HG03039 (cell line): Measurements from ENCODE around the gene MRTFB.
"Not testable (repeated sequence)": the region's sequence is repeated elsewhere in the genome, so short reads cannot be mapped to it uniquely, and the experiment has no call there.

ENCODE experiments used
- ATAC-seq: cut with Tn5 transposase; IDR thresholded peaks from one replicate; pipeline ENCODE4 v1.9.1; 2021; ENCODE audit warnings: mild to moderate bottlenecking, moderate library complexity; ENCODE audit not compliant: unreplicated experiment

MRTFB gene

DNA sequence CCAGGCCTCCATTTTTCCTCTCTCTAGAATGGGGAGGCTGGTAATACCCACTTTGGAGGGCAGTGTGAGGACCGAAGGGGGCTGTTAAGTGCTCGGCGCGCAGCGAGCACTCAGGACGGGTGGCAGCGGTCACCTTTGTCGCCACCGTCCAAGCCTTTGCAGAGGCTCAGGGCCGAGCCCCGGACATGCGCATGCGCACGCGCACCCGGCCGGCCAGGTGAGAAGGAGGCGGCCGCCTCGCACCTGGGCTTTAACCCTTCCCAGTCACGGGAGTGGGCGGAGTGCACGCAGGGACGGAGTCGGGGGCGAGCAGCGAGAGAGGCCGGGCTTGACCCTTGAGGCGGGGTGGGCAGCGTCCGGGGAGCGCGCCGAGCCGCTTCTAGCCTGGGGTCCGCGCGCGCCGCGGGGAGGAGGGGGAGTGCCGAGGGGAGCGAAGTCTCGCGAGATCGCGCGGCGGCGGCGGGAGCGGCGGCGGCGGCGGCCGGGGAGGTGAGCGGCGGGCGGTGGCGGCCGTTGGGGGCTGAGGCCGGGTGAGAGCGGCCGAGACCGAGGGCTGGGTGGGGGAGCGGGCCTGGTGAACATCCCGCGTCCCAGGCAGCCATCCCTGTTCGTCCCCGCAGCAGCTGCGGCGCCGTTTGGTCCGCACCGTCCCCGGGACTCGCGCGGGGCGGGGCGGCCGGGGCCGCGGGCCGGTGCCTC, at the start of gene MRTFB:
MRTFB (plus strand) TSS at position 443 of the 699 bp plus-strand sequence. CDS start 69,288 bp downstream, outside the sequence.
- ATAC-seq = peak; percentile 79

GRCh38 chr16:14023526-14023925, 47.6 kb upstream of the MRTFB start:
- not testable (repeated sequence) for ATAC-seq

DNA sequence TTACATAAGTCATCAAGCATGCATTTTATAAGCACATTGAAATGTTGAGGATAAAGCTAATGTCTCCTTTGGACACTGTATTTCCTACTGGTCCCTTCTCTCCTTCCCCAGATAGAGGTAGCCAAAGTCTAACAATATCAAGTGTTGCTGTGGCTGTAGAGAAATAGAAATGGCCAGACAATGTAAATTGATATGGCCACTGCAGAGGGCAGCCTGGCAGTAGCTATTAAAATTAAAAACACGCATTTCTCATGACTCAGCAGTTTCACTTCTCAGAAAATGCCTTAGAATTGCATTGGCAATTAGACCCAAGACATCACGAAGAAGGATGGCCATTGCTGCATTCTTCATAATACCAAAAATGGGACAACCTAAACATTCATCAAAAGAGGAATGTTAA, 46.8 kb upstream of the MRTFB start:
- no peak for ATAC-seq

DNA sequence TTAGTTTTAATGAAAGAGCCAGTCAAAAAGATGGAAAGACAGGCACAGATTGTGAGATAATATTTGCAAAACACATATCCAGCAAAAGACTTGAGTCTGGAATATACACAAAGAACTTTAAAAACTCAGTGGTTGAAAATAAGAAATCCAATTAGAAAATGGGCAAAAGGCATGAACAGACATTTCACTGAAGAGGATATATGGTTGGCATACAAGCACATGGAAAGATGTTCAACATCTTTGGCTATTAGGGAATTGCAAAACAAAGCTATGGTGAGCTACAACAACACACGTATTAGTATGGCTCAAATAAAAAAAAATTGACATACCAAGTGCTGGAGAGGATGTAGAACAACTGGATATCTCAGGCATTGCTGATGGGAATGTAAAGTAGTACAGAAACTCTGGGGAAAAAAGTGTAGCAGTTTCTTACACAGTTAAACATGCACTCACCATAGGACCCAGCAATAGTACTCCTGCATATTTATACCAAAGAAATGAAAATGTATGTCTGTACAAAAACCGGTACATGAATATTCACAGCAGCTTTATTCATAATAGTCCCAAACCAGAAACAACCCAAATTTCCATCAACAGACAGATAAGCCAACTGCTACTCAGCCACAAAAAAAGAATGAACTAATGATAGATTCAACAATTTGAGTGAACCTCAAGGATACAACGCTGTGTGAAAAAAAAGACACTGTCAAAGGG, 44.4 kb upstream of the MRTFB start:
- no peak for ATAC-seq

- ATAC-seq = no peak
These were observed 42.9 kb upstream of the MRTFB start for GRCh38 chr16:14028202-14028601.

- no peak for ATAC-seq
These were observed 41.5 kb upstream of the MRTFB start for GRCh38 chr16:14029658-14030057.

- no peak for ATAC-seq
These were observed 36.0 kb upstream of the MRTFB start for GRCh38 chr16:14035092-14035491.

GRCh38 chr16:14036889-14037288, 34.2 kb upstream of the MRTFB start:
- ATAC-seq = no peak

- ATAC-seq = no peak
These were observed 33.2 kb upstream of the MRTFB start for GRCh38 chr16:14037960-14038359.

- no peak for ATAC-seq
These were observed 30.0 kb upstream of the MRTFB start for GRCh38 chr16:14041164-14041563.

GRCh38 chr16:14042706-14043105, 28.4 kb upstream of the MRTFB start:
- no peak for ATAC-seq

DNA sequence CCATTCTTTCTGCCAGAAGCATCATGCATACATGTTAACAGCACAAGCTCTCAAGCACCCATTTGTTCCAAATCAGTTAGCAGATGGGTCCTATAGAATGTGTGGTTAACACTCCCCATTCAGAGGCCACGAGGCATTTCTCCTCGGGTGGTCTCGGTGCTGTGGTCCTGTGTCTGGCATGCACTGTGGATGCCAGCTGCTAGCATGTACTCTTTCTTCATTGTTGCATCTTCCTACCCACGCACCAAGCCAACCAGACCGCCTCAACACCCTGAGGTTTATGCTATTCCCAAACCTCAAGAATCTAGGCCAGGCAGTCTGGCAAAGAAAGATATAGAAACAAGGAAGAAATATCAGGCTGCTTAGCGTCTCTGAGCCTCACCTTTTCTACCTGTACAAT, 27.8 kb upstream of the MRTFB start:
- ATAC-seq = no peak

GRCh38 chr16:14043793-14044192, 27.3 kb upstream of the MRTFB start:
- ATAC-seq = no peak

GRCh38 chr16:14047121-14047859, 23.8 kb upstream of the MRTFB start:
- not testable (repeated sequence) for ATAC-seq

- no peak for ATAC-seq
These were observed 20.7 kb upstream of the MRTFB start for GRCh38 chr16:14050291-14051027.

GRCh38 chr16:14051103-14051729, 19.9 kb upstream of the MRTFB start:
- ATAC-seq = no peak

DNA sequence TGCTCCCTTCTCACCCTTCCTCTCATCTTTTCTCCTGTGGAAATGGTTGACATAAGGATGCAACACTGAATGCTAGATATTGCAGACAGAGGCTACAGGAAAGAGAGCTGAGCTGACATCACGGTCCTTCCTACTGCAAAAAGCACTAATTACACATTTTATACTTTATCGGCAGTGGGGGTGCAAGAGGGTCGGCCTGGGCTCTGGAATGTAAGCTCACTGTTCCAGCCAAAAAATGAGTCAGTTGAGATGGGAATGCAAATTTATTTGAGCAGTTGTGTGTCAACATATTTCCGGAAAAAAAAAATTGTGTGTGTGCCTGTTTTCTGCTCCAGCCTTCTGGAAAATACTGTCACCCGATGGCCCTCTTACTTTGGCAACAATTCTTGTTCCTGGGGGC, 14.1 kb upstream of the MRTFB start:
- no peak for ATAC-seq

GRCh38 chr16:14057878-14058382, 13.2 kb upstream of the MRTFB start:
- no peak for ATAC-seq

DNA sequence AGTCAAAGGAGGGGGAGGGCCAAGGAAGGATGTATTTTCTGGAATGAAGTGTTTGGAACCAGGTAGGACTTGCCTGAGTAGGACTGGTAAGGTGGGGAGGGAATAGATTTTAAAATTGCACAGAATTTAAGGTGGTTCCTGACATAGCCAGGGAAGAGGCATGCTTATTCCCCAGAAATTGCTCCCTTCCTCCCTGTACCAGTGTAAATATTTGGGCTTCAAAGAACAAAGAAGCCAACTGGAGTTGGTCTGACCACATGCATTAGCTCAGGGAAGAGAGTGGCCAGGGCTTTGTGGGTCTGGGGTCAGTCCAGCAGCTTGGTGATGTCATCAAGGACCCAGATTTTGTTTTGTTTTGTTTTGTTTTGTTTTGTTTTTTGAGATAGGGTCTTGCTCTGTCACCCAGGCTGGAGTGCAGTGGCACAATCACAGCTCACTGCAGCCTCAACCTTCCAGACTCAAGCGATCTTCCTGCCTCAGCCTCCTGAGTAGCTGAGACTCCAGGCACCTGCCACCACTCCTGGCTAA, 9.3 kb upstream of the MRTFB start:
- no peak for ATAC-seq

DNA sequence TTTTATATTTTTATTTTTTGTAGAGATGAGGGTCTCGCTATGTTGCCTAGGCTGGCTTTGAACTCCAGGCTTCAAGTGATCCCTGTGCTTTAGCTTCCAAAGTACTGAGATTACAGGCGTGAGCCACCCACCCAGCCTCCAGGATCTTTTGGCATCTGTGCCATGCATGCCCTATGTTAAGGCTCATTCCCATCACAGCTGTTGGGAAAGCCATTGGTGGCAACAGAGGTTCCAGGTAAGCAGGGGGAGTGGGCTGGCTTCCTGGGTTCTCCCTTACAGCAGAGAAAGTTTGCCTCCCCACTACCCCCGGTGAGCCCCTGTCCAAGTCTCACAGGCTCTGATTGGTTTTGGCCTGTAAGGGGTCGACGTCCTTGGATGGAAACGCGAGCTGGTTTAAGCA, 8.9 kb upstream of the MRTFB start:
- no peak for ATAC-seq
